ENCODE measurements around the gene PSAPL1.

The PSAPL1 gene

DNA sequence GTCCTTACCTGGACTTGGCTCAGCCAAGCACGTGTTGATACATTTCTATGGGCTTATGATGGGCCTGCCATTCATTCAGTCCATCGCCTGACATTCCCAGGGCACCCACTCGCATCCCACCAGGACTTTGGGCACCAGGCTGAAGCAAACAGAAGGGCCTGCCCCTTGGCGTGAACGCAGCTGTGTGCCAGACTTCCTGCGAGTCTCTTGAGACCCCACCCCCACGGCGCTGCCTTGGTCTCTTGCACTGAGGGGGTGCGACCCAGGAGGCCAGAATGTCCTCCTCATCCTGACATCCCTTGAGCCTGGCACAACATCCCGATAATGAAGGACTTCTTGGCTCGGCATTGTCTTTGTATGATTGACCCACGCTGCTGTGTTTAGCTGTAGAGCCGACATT is 1.5 kb upstream of the PSAPL1 start:
- DNase-seq (ENCODE audit: low read depth in 1 of 2, low spot score in 1 of 2) = no peak
- TF ChIP-seq, protein P1, sequence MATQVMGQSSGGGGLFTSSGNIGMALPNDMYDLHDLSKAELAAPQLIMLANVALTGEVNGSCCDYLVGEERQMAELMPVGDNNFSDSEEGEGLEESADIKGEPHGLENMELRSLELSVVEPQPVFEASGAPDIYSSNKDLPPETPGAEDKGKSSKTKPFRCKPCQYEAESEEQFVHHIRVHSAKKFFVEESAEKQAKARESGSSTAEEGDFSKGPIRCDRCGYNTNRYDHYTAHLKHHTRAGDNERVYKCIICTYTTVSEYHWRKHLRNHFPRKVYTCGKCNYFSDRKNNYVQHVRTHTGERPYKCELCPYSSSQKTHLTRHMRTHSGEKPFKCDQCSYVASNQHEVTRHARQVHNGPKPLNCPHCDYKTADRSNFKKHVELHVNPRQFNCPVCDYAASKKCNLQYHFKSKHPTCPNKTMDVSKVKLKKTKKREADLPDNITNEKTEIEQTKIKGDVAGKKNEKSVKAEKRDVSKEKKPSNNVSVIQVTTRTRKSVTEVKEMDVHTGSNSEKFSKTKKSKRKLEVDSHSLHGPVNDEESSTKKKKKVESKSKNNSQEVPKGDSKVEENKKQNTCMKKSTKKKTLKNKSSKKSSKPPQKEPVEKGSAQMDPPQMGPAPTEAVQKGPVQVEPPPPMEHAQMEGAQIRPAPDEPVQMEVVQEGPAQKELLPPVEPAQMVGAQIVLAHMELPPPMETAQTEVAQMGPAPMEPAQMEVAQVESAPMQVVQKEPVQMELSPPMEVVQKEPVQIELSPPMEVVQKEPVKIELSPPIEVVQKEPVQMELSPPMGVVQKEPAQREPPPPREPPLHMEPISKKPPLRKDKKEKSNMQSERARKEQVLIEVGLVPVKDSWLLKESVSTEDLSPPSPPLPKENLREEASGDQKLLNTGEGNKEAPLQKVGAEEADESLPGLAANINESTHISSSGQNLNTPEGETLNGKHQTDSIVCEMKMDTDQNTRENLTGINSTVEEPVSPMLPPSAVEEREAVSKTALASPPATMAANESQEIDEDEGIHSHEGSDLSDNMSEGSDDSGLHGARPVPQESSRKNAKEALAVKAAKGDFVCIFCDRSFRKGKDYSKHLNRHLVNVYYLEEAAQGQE (IDR thresholded peaks at IDR 0.05; ENCODE audit: insufficient replicate concordance, low read depth) = no peak
- TF ChIP-seq, protein P2, sequence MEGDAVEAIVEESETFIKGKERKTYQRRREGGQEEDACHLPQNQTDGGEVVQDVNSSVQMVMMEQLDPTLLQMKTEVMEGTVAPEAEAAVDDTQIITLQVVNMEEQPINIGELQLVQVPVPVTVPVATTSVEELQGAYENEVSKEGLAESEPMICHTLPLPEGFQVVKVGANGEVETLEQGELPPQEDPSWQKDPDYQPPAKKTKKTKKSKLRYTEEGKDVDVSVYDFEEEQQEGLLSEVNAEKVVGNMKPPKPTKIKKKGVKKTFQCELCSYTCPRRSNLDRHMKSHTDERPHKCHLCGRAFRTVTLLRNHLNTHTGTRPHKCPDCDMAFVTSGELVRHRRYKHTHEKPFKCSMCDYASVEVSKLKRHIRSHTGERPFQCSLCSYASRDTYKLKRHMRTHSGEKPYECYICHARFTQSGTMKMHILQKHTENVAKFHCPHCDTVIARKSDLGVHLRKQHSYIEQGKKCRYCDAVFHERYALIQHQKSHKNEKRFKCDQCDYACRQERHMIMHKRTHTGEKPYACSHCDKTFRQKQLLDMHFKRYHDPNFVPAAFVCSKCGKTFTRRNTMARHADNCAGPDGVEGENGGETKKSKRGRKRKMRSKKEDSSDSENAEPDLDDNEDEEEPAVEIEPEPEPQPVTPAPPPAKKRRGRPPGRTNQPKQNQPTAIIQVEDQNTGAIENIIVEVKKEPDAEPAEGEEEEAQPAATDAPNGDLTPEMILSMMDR (IDR thresholded peaks at IDR 0.05; ENCODE audit: insufficient read depth, low read length) = no peak
- no peak for TF ChIP-seq POLR2AphosphoS5 (IDR thresholded peaks at IDR 0.05; ENCODE audit: low read depth)
- no peak for TF ChIP-seq GABPA (IDR thresholded peaks at IDR 0.05; ENCODE audit: low read depth)
- TF ChIP-seq SPI1 (IDR thresholded peaks at IDR 0.05; ENCODE audit: borderline replicate concordance, low read depth) = no peak
- no peak overlapping the region for H3K27ac ChIP-seq (replicated peaks)
- H3K27me3 ChIP-seq (ENCODE audit: insufficient read depth, poor library complexity, severe bottlenecking) = no peaks in the 10 kb centered on the region
- H3K4me3 ChIP-seq (replicated peaks; ENCODE audit: insufficient read depth, low read length) = no peak overlapping the region

DNA sequence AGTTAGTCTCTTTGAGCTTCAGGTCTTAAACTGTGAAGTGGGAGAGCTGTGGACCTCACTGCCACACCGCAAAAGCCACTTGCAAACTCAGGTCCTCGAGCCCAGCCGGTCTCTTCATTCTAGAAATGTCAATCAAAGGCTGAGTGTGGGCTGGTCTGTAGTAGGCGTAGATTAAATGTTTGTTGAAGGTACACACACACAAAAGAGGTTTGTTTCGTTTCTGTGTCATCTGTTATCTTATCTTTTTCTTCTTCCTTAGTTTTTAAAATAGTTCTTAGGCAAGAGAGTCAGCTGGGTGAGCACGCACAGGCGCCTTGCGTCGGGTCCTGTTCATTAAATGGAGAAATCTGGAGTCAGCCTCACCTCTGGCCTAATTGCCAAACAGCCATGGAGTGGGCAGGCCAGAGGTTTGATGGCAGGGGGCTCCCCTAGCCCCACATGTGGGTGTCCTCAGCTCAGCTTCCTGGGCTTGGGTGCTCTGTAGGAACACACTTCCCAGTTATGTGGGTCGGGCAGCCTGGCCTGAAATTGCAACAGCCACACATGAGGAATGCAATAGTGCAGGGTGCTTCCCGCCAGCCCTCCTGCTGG is 836 bp upstream of the PSAPL1 start:
- H3K27me3 ChIP-seq (ENCODE audit: insufficient read depth, poor library complexity, severe bottlenecking) = no peaks in the 10 kb centered on the region
- H3K4me3 ChIP-seq (replicated peaks; ENCODE audit: insufficient read depth, low read length) = no peak overlapping the region
- TF ChIP-seq, protein P2 (IDR thresholded peaks at IDR 0.05; ENCODE audit: insufficient read depth, low read length) = no peak
- TF ChIP-seq, protein P1 (IDR thresholded peaks at IDR 0.05; ENCODE audit: insufficient replicate concordance, low read depth) = no peak
- TF ChIP-seq SPI1 (IDR thresholded peaks at IDR 0.05; ENCODE audit: borderline replicate concordance, low read depth) (no peak), POLR2AphosphoS5 (IDR thresholded peaks at IDR 0.05; ENCODE audit: low read depth) (no peak), GABPA (IDR thresholded peaks at IDR 0.05; ENCODE audit: low read depth) (no peak)
- H3K27ac ChIP-seq (replicated peaks) = no peak overlapping the region
- DNase-seq (ENCODE audit: low read depth in 1 of 2, low spot score in 1 of 2) = no peak

DNA sequence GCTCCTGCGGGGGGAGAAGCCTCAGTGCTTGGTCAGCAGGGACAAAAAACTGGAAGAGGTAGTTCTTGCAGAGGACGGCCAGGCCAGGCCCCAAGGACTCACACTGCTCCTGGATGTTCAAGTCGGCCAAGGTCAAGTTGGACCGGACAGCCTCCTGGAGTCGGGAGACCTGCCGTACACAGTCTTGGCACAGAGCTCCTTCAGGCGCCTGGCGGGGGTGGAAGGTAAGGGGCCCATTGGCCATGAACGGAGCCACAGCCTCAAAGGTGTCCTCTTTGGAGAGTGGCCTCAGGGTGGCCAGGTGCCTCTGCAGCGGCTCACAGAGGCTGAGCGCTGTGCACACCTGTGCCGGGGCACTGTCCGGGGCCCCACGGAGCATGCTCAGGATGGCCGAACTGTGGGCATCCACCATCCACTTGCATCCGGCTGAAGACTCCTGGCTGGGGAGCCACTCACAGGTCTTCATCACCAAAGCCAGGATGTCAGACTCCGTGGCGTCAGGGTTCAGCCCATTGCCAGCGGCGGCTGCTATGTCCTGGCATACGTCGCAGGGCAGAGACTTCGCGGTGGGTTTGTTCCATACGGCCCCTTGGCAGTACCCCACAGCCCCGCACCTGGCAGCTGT is 477 bp downstream of the PSAPL1 start:
- Histone ChIP-seq H3K27me3 (ENCODE audit: insufficient read depth, poor library complexity, severe bottlenecking) (no peaks in the 10 kb centered on the region), H3K4me3 (replicated peaks; ENCODE audit: insufficient read depth, low read length) (no peak overlapping the region), H3K27ac (replicated peaks) (no peak overlapping the region)
- TF ChIP-seq, protein P1 (IDR thresholded peaks at IDR 0.05; ENCODE audit: insufficient replicate concordance, low read depth) = no peak
- TF ChIP-seq, protein P2 (IDR thresholded peaks at IDR 0.05; ENCODE audit: insufficient read depth, low read length) = no peak
- TF ChIP-seq SPI1 (IDR thresholded peaks at IDR 0.05; ENCODE audit: borderline replicate concordance, low read depth) (no peak), POLR2AphosphoS5 (IDR thresholded peaks at IDR 0.05; ENCODE audit: low read depth) (no peak), GABPA (IDR thresholded peaks at IDR 0.05; ENCODE audit: low read depth) (no peak)
- no peak for DNase-seq (ENCODE audit: low read depth in 1 of 2, low spot score in 1 of 2)
